GM12878 (cell line): ENCODE results near the gene ZNF771. TPM values are rescaled to one million over a fixed set of nuclear protein-coding genes. Genes with fewer than 3 reads are reported as not detected.

ENCODE experiments used
- ATAC-seq: fragments of 200-7000 bp; cut with Tn5 transposase; 3 replicates; pipeline ENCODE4 v1.9.1; 2020; ENCODE audit warnings: mild to moderate bottlenecking, moderate library complexity
- BruUV-seq: library from RNA; stranded (reverse); fragments of 400-500 nt; replicated peaks from 2 replicates; lab custom pipeline; 2021; lab: Mats Ljungman, UMichigan
- CTCF ChIA-PET: fragments of 300-600 bp; sonication (Branson Sonifier 250); formaldehyde crosslinking; extraction: SDS; loops from one replicate; lab custom pipeline; 2021; ENCODE audit warnings: inconsistent platforms; lab: Yijun Ruan, JAX
- POLR2A ChIA-PET: fragments of 350-600 bp; formaldehyde crosslinking; extraction: SDS; loops from one replicate; lab custom pipeline; 2021; ENCODE audit warnings: inconsistent platforms; lab: Charles Lee
- RAD21 ChIA-PET: fragments of 300-600 bp; sonication (Branson Sonifier 250); formaldehyde crosslinking; loops from one replicate; lab custom pipeline; 2023; ENCODE audit warnings: antibody characterized with exemption; ENCODE audit not compliant: unreplicated experiment; lab: Charles Lee
- SMC1A ChIA-PET: fragments of 300-600 bp; sonication (Branson Sonifier 250); formaldehyde crosslinking; loops from one replicate; lab custom pipeline; 2023; ENCODE audit not compliant: unreplicated experiment, uncharacterized antibody; lab: Charles Lee
- DNase-seq: peaks from one replicate; pipeline ENCODE4 v3.0.0-alpha.2; 2011; ENCODE audit warnings: low read depth, low spot score
- FAIRE-seq: peaks from 3 replicates; lab custom pipeline; 2011; peaks lifted over from hg19 to GRCh38; lab: Jason Lieb, UNC
- H2AFZ ChIP-seq: 2 replicates; pipeline ENCODE4 v1.6.0; 2011; ENCODE audit warnings: low read depth, low read length, control low read depth; ENCODE audit not compliant: control insufficient read depth
- H3K27ac ChIP-seq: 2 replicates; pipeline ENCODE4 v1.5.1; 2011; ENCODE audit warnings: control low read depth; ENCODE audit not compliant: control insufficient read depth, insufficient read depth
- H3K27me3 ChIP-seq, 2 experiments: replicated peaks in 1 of 2; 2 replicates each; pipeline versions ENCODE4 v1.6.0 to v1.6.1; 2011; ENCODE audit warnings: low read length in 1 of 2; ENCODE audit not compliant: control insufficient read depth in 2 of 2, insufficient read depth in 2 of 2
- H3K36me3 ChIP-seq, 2 experiments: 2 replicates each; pipeline ENCODE4 v1.5.1; 2011; ENCODE audit warnings: low read length in 1 of 2; ENCODE audit not compliant: control insufficient read depth in 2 of 2, insufficient read depth in 2 of 2
- H3K4me1 ChIP-seq: 2 replicates; pipeline ENCODE4 v1.6.1; 2011; ENCODE audit warnings: mild to moderate bottlenecking, low read length, moderate library complexity, mixed read lengths; ENCODE audit not compliant: control insufficient read depth, insufficient read depth
- H3K4me2 ChIP-seq: 2 replicates; pipeline ENCODE4 v1.6.0; 2011; ENCODE audit warnings: control low read depth; ENCODE audit not compliant: control insufficient read depth, insufficient read depth
- H3K4me3 ChIP-seq: fragments of 200-600 bp; sonication (generic); 2 replicates; pipeline ENCODE4 v1.5.1; 2016
- H3K79me2 ChIP-seq: 2 replicates; pipeline ENCODE4 v1.6.0; 2011; ENCODE audit warnings: low read length; ENCODE audit not compliant: control insufficient read depth, insufficient read depth
- H3K9ac ChIP-seq: 2 replicates; pipeline ENCODE4 v1.8.0; 2011; ENCODE audit warnings: low read length, control low read depth, mixed read lengths; ENCODE audit not compliant: control insufficient read depth, insufficient read depth
- H3K9me3 ChIP-seq: replicated peaks from 3 replicates; pipeline ENCODE4 v1.5.1; 2011; ENCODE audit warnings: mild to moderate bottlenecking, low read length; ENCODE audit not compliant: control insufficient read depth, insufficient read depth
- H4K20me1 ChIP-seq: 2 replicates; pipeline ENCODE4 v1.6.0; 2011; ENCODE audit not compliant: control insufficient read depth, insufficient read depth
- CHD4 ChIP-seq: fragments of 200-600 bp; sonication (generic); IDR thresholded peaks from 2 replicates; pipeline ENCODE4 v1.6.1; 2016; ENCODE audit warnings: mild to moderate bottlenecking
- E4F1 ChIP-seq: fragments of 450-650 bp; IDR thresholded peaks from 2 replicates; pipeline ENCODE4 v1.6.1; 2018; ENCODE audit warnings: borderline replicate concordance, mild to moderate bottlenecking; ENCODE audit not compliant: partially characterized antibody
- GABPA ChIP-seq: IDR thresholded peaks from 2 replicates; pipeline ENCODE4 v1.6.1; 2014; ENCODE audit warnings: antibody characterized with exemption, low read depth, mild to moderate bottlenecking, inconsistent platforms
- MEF2A ChIP-seq: IDR thresholded peaks from 2 replicates; pipeline ENCODE4 v1.6.1; 2011; ENCODE audit warnings: low read depth, mild to moderate bottlenecking, low read length, moderate library complexity; ENCODE audit not compliant: insufficient read depth
- NR2F1 ChIP-seq: fragments of 450-650 bp; conservative IDR thresholded peaks from 2 replicates; pipeline ENCODE4 v1.6.1; 2017; ENCODE audit warnings: mild to moderate bottlenecking
- POLR2AphosphoS5 ChIP-seq: IDR thresholded peaks from 2 replicates; pipeline ENCODE4 v1.6.1; 2011; ENCODE audit warnings: mild to moderate bottlenecking, low read length, inconsistent platforms
- SMAD1 ChIP-seq: fragments of 450-650 bp; IDR thresholded peaks from 2 replicates; pipeline ENCODE4 v1.6.1; 2018; ENCODE audit warnings: mild to moderate bottlenecking, low read depth; ENCODE audit not compliant: partially characterized antibody
- SUPT20H ChIP-seq: IDR thresholded peaks from 2 replicates; pipeline ENCODE4 v1.6.1; 2011; ENCODE audit warnings: low read depth, mild to moderate bottlenecking, low read length, moderate library complexity, borderline replicate concordance; ENCODE audit not compliant: control insufficient read depth
- SUZ12 ChIP-seq: fragments of 200-600 bp; sonication (generic); IDR thresholded peaks from one replicate; pipeline ENCODE4 v1.6.1; 2018; ENCODE audit warnings: antibody characterized with exemption, mild to moderate bottlenecking; ENCODE audit not compliant: unreplicated experiment
- TCF3 ChIP-seq: IDR thresholded peaks from 2 replicates; pipeline ENCODE4 v1.6.1; 2012; ENCODE audit warnings: low read depth, mild to moderate bottlenecking, low read length, borderline replicate concordance; ENCODE audit not compliant: insufficient read depth
- ZNF207 ChIP-seq: fragments of 450-650 bp; IDR thresholded peaks from 2 replicates; pipeline ENCODE4 v1.6.1; 2014; ENCODE audit warnings: antibody characterized with exemption, mild to moderate bottlenecking, borderline replicate concordance
- WGBS: methylation state at CpG from one replicate; pipeline ENCODE4 v1.1.6; 2016; ENCODE audit warnings: low lambda C conversion rate; ENCODE audit not compliant: insufficient replicate concordance, insufficient coverage; ENCODE audit errors: missing lambda C conversion rate; 5-methylcytosine and 5-hydroxymethylcytosine counted together
- in situ Hi-C: fragments of 300-500 bp; cut with MboI; formaldehyde crosslinking; loops from 9 replicates; pipeline ENCODE4 v1.14.3; 2018; ENCODE audit warnings: mixed read lengths
- intact Hi-C: fragments of 100-400 bp; cut with micrococcal nuclease; formaldehyde crosslinking; loops from one replicate; pipeline ENCODE4 v1.14.2; 2022; ENCODE audit not compliant: unreplicated experiment
- polyA plus RNA-seq, 11 experiments: library from polyadenylated mRNA; depleted of rRNA in 4 of 11; unstranded in 6 of 11; stranded (reverse) in 5 of 11; fragments of >200 nt; fragmentation: Nextera tagmentation in 4 of 11; fragmentation: Illumina TruSeq in 1 of 11; extraction: Ambion mirVana in 4 of 11; extraction: Trizol in 1 of 11; gene quantifications; 1 replicate in 1 of 11; 2 replicates in 10 of 11; pipeline versions ENCODE4 v1.2.1 to v1.2.3, GENCODE V29; 2011 to 2016; ENCODE audit warnings: inconsistent platforms in 2 of 11, missing spikeins in 2 of 11, low read depth in 1 of 11
- total RNA-seq, 4 experiments: library from RNA; depleted of rRNA in 3 of 4; stranded (reverse); fragments of >200 nt in 3 of 4; fragmentation: Illumina TruSeq in 1 of 4; extraction: Trizol in 1 of 4; gene quantifications; 2 replicates each; pipeline versions ENCODE4 v1.2.1 to v1.2.3, GENCODE V29; 2013 to 2021

The ZNF771 gene
- total and polyA plus RNA-seq, 10 of the 15 experiments (the other 5 are each of a cell fraction or from before 2014, with no cell fraction given): 0.98 to 7.6 (median 3.7) TPM

DNA sequence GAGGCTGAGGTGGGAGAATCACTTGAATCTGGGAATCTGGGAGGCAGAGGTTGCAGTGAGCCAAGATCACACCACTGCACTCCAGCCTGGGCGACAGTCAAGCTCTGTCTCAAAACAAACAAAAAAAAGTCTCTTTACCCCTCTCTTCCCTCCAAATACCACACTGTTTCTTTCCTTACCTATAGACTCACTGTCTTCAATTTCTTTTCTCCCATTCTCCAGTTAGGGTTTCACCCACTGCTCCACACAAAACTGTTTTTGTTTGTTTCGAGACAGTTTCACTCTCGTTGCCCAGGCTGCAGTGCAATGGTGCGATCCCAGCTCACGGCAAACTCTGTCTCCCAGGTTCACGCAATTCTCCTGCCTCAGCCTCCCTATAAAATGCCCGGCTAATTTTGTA lies 46.2 kb upstream of the ZNF771 start:
- Histone ChIP-seq H3K4me2 (no peak overlapping the region), H3K9me3 (no peaks in the 10 kb centered on the region), H2AFZ (no peak overlapping the region), H3K4me1 (peaks cover 6% of the 10 kb centered on the region; the same call in 1 of the 2 replicates), H3K4me3 (no peak overlapping the region), H3K27me3 (no peaks in the 10 kb centered on the region), H3K79me2 (peaks cover 4% of the 10 kb centered on the region), H3K9ac (no peak overlapping the region), H3K36me3 (peaks cover 18 to 22% of the 10 kb centered on the region in 2 experiments)
- DNase-seq: no peak
- ChIA-PET POLR2A (no interaction called here), RAD21 (interaction anchor here (1.9 kb wide), 1 partner anchor 9 kb away, joined by 7 read pairs; the partner anchor contains the start of gene TBC1D10B)
- FAIRE-seq: no peak
- 93% methylated on average over 7 of the region's 7 CpGs for WGBS
- in situ Hi-C loops: no loop called here
- no peak for TF ChIP-seq NR2F1
- TF ChIP-seq SUPT20H: no peak
- TF ChIP-seq POLR2AphosphoS5: no peak
- no peak for TF ChIP-seq MEF2A
- no peak for TF ChIP-seq SMAD1
- TF ChIP-seq TCF3: no peak
- TF ChIP-seq, all 136 proteins: peak for 0
- BruUV-seq: no TSS peak
- no peak overlapping the region for H3K27ac ChIP-seq
- intact Hi-C loops: no loop called here
- ATAC-seq: no peak
- CTCF ChIA-PET: no interaction called here
- H4K20me1 ChIP-seq: peaks cover 6% of the 10 kb centered on the region; the same call in 1 of the 2 replicates
- SMC1A ChIA-PET: no interaction called here

GRCh38 chr16:30365200-30365599 lies 42.2 kb upstream of the ZNF771 start:
- peaks cover 4 to 15% of the 10 kb centered on the region in 2 experiments for H3K36me3 ChIP-seq
- in situ Hi-C loops: no loop called here
- WGBS: 86% methylated on average over 10 of the region's 10 CpGs
- peaks cover 6% of the 10 kb centered on the region for H3K4me1 ChIP-seq
- TF ChIP-seq CHD4: no peak
- TF ChIP-seq GABPA: no peak
- no peak for TF ChIP-seq E4F1
- no peak for TF ChIP-seq ZNF207
- no peak for TF ChIP-seq SUZ12
- TF ChIP-seq, all 136 proteins: peak for 0
- no peak for ATAC-seq
- peaks cover 35% of the 10 kb centered on the region for H3K79me2 ChIP-seq
- CTCF ChIA-PET: interaction anchor here (0.5 to 9.0 kb wide), 7 partner anchors 18 to 273 kb away, joined by 3 to 70 read pairs (median 5); partner anchors contain the start of genes SEPTIN1, TBX6 and ZNF771
- FAIRE-seq: no peak
- no peak overlapping the region for H3K4me3 ChIP-seq
- RAD21 ChIA-PET: interaction anchor here (0.7 to 1.4 kb wide), 6 partner anchors 8 to 274 kb away, joined by 3 to 6 read pairs (median 4); partner anchors contain the start of genes CD2BP2 and TBX6
- SMC1A ChIA-PET: interaction anchor here (1.1 to 1.6 kb wide), 4 partner anchors 9 to 45 kb away, joined by 3 to 4 read pairs (median 3); no protein-coding TSS in a partner anchor
- H3K9ac ChIP-seq: no peak overlapping the region
- H2AFZ ChIP-seq: no peak overlapping the region
- POLR2A ChIA-PET: interaction anchor here (1.2 to 1.5 kb wide), 3 partner anchors 8 to 309 kb away, joined by 3 to 5 read pairs (median 3); partner anchors contain the start of gene CD2BP2
- H3K27me3 ChIP-seq: no peaks in the 10 kb centered on the region
- DNase-seq: no peak
- H4K20me1 ChIP-seq: peaks cover 17% of the 10 kb centered on the region
- no peak overlapping the region for H3K27ac ChIP-seq
- H3K4me2 ChIP-seq: no peak overlapping the region
- H3K9me3 ChIP-seq: no peaks in the 10 kb centered on the region
- intact Hi-C loops: no loop called here
- BruUV-seq: no TSS peak
